ENCODE results near the gene VTI1A. TPM values are rescaled to one million over a fixed set of nuclear protein-coding genes. Genes with fewer than 3 reads are reported as not detected.

The VTI1A gene
- total and polyA plus RNA-seq, 9 of the 15 experiments (the other 6 are each of a cell fraction or from before 2014, with no cell fraction given): 9.3 to 21.4 (median 16.0) TPM

- no peak for TF ChIP-seq ZNF644 (tag; IDR thresholded peaks at IDR 0.05; ENCODE audit: low read depth)
Observed at GRCh38 chr10:112649006-112649821, 202.2 kb downstream of the VTI1A start (continued).

GRCh38 chr10:112649822-112650152 is 202.8 kb downstream of the VTI1A start:
- no peaks in the 10 kb centered on the region for H3K4me1 ChIP-seq (replicated peaks in 1 of 2; ENCODE audit: control insufficient read depth in 2 of 2, insufficient read depth in 2 of 2, low read length in 2 of 2)
- peaks cover 2% of the 10 kb centered on the region for H3K9me1 ChIP-seq (ENCODE audit: control insufficient read depth, insufficient read depth, low read length)
- in situ Hi-C loops (cut with MboI): no loop called here
- ChIA-PET CTCF (ENCODE audit: low intra/inter-chr PET ratio) (no interaction called here), POLR2A (no interaction called here)
- H2AFZ ChIP-seq (ENCODE audit: low read depth, low read length): no peak overlapping the region
- no peak for FAIRE-seq
- no peak overlapping the region for H3K27ac ChIP-seq (ENCODE audit: extremely low read depth, low read depth, low read length)
- no peaks in the 10 kb centered on the region for H3K36me3 ChIP-seq (ENCODE audit: control insufficient read depth, insufficient read depth, low read length)
- WGBS (ENCODE audit: insufficient coverage, low coverage, missing lambda C conversion rate): 74% methylated on average over 4 of the region's 4 CpGs
- H3K4me3 ChIP-seq: no peak overlapping the region
- H3K9ac ChIP-seq (ENCODE audit: insufficient read depth in 1 of 2, low read depth in 2 of 2, low read length in 2 of 2): no peak overlapping the region
- BruUV-seq (replicated peaks): no TSS peak
- no peak for DNase-seq (ENCODE audit: extremely low read depth in 1 of 4, low spot score in 3 of 4)
- no peaks in the 10 kb centered on the region for H3K79me2 ChIP-seq (ENCODE audit: control insufficient read depth, insufficient read depth, low read length)
- ATAC-seq: no peak
- H3K4me2 ChIP-seq (ENCODE audit: insufficient read depth, low read length): no peak overlapping the region
- H3K27me3 ChIP-seq (ENCODE audit: control insufficient read depth in 2 of 2, insufficient read depth in 2 of 2, low read length in 2 of 2): no peaks in the 10 kb centered on the region
- intact Hi-C loops (cut with micrococcal nuclease): no loop called here
- H3K9me3 ChIP-seq (replicated peaks; ENCODE audit: control insufficient read depth, insufficient read depth, low read depth, low read length): no peaks in the 10 kb centered on the region
- no peaks in the 10 kb centered on the region for H4K20me1 ChIP-seq (replicated peaks; ENCODE audit: control insufficient read depth, insufficient read depth, low read length)
- TF ChIP-seq U2AF1 (optimal IDR thresholded peaks at IDR 0.05; ENCODE audit: low read depth, low read length) (no peak), CAMTA2 (CRISPR knock-in tag; conservative IDR thresholded peaks at IDR 0.05) (no peak), NR0B1 (IDR thresholded peaks at IDR 0.05; ENCODE audit: partially characterized antibody) (no peak), MCM2 (IDR thresholded peaks at IDR 0.05; ENCODE audit: low read depth) (no peak), GTF2A2 (tag; IDR thresholded peaks at IDR 0.05) (no peak), ZC3H8 (IDR thresholded peaks at IDR 0.05) (no peak), PYGO2 (tag; IDR thresholded peaks at IDR 0.05) (no peak), KDM1A (IDR thresholded peaks at IDR 0.05) (no peak), POLR2H (tag; IDR thresholded peaks at IDR 0.05; ENCODE audit: low read depth) (no peak), SNAPC5 (CRISPR knock-in tag; IDR thresholded peaks at IDR 0.05) (no peak), ZNF75A (CRISPR knock-in tag; IDR thresholded peaks at IDR 0.05) (no peak), SMAD2 (IDR thresholded peaks at IDR 0.05; ENCODE audit: low read depth, low read length) (no peak), PHF8 (IDR thresholded peaks at IDR 0.05; ENCODE audit: borderline replicate concordance, low read length) (no peak)

Measured in K562 (cell line).